Measurements from ENCODE around the gene CNTNAP1.

CNTNAP1 gene

GRCh38 chr17:42700586-42701289 lies 18.4 kb downstream of the CNTNAP1 start:
- no peak for DNase-seq (ENCODE audit: low read depth)
- H3K4me3 ChIP-seq (ENCODE audit: low read length) = no peak overlapping the region
- TF ChIP-seq CTCF (conservative IDR thresholded peaks at IDR 0.05; ENCODE audit: low read depth, low read length) = no peak

- no peak overlapping the region for H3K4me3 ChIP-seq (ENCODE audit: low read length)
- DNase-seq (ENCODE audit: low read depth) = no peak
- TF ChIP-seq CTCF (conservative IDR thresholded peaks at IDR 0.05; ENCODE audit: low read depth, low read length) = no peak
Measured at GRCh38 chr17:42702446-42702845, 20.1 kb downstream of the CNTNAP1 start.

- no peak for TF ChIP-seq CTCF (conservative IDR thresholded peaks at IDR 0.05; ENCODE audit: low read depth, low read length)
- DNase-seq (ENCODE audit: low read depth) = no peak
- no peak overlapping the region for H3K4me3 ChIP-seq (ENCODE audit: low read length)
Measured at GRCh38 chr17:42704490-42704836, 22.1 kb downstream of the CNTNAP1 start.

GRCh38 chr17:42704837-42705494 lies 22.6 kb downstream of the CNTNAP1 start:
- H3K4me3 ChIP-seq (ENCODE audit: low read length) = no peak overlapping the region
- TF ChIP-seq CTCF (conservative IDR thresholded peaks at IDR 0.05; ENCODE audit: low read depth, low read length) = no peak
- DNase-seq (ENCODE audit: low read depth) = no peak

- DNase-seq (ENCODE audit: low read depth) = no peak
- no peak overlapping the region for H3K4me3 ChIP-seq (ENCODE audit: low read length)
- no peak for TF ChIP-seq CTCF (conservative IDR thresholded peaks at IDR 0.05; ENCODE audit: low read depth, low read length)
Measured at GRCh38 chr17:42706732-42707131, 24.4 kb downstream of the CNTNAP1 start.

- DNase-seq (ENCODE audit: low read depth) = no peak
- no peak for TF ChIP-seq CTCF (conservative IDR thresholded peaks at IDR 0.05; ENCODE audit: low read depth, low read length)
- H3K4me3 ChIP-seq (ENCODE audit: low read length) = no peak overlapping the region
Measured at GRCh38 chr17:42708588-42708987, 26.3 kb downstream of the CNTNAP1 start.

GRCh38 chr17:42709561-42709960 lies 27.2 kb downstream of the CNTNAP1 start:
- DNase-seq (ENCODE audit: low read depth) = no peak
- TF ChIP-seq CTCF (conservative IDR thresholded peaks at IDR 0.05; ENCODE audit: low read depth, low read length) = no peak

More at GRCh38 chr17:42709561-42709960, 27.2 kb downstream of the CNTNAP1 start:
- no peak overlapping the region for H3K4me3 ChIP-seq (ENCODE audit: low read length)
